Fibroblast of lung (primary cell): Measurements from ENCODE around the gene BCAS3. TPM values are rescaled to one million over a fixed set of nuclear protein-coding genes. Genes with fewer than 3 reads are reported as not detected.

ENCODE experiments used
- DNase-seq, 2 donors: peaks; one replicate each; pipeline versions ENCODE4 v3.0.0 to v3.0.0-alpha.2; 2010; ENCODE audit warnings: low read depth in 2 of 2
- H2AFZ ChIP-seq: 2 replicates; pipeline ENCODE4 v1.5.1; 2012; ENCODE audit warnings: low read length, control low read depth, inconsistent platforms
- H3K27ac ChIP-seq: 2 replicates; pipeline ENCODE4 v1.5.1; 2011; ENCODE audit warnings: low read length, control low read depth; ENCODE audit not compliant: insufficient read depth
- H3K27me3 ChIP-seq: 2 replicates; pipeline ENCODE4 v1.5.1; 2011; ENCODE audit warnings: mild to moderate bottlenecking, low read length; ENCODE audit not compliant: control insufficient read depth, insufficient read depth
- H3K36me3 ChIP-seq: 2 replicates; pipeline ENCODE4 v1.5.1; 2011; ENCODE audit warnings: low read length; ENCODE audit not compliant: control insufficient read depth, insufficient read depth
- H3K4me1 ChIP-seq: 2 replicates; pipeline ENCODE4 v1.5.1; 2011; ENCODE audit warnings: low read length; ENCODE audit not compliant: control insufficient read depth, insufficient read depth; ENCODE audit errors: extremely low read depth
- H3K4me2 ChIP-seq: 2 replicates; pipeline ENCODE4 v1.5.1; 2011; ENCODE audit warnings: low read length, control low read depth; ENCODE audit not compliant: insufficient read depth; ENCODE audit errors: extremely low read depth
- H3K4me3 ChIP-seq, 4 experiments: fragments of 200-600 bp in 1 of 4; sonication (generic) in 1 of 4; replicated peaks in 1 of 4; 2 replicates each; pipeline ENCODE4 v1.5.1; 2011 to 2016; ENCODE audit warnings: low read length in 4 of 4, low read depth in 3 of 4, mild to moderate bottlenecking in 3 of 4, control low read depth in 2 of 4, inconsistent platforms in 1 of 4, mixed read lengths in 1 of 4; ENCODE audit not compliant: insufficient read depth in 1 of 4; ENCODE audit errors: control extremely low read depth in 1 of 4
- H3K79me2 ChIP-seq: 2 replicates; pipeline ENCODE4 v1.5.1; 2012; ENCODE audit warnings: mild to moderate bottlenecking, low read length, inconsistent platforms; ENCODE audit not compliant: control insufficient read depth, insufficient read depth
- H3K9ac ChIP-seq: 2 replicates; pipeline ENCODE4 v1.5.1; 2011; ENCODE audit warnings: mild to moderate bottlenecking, low read length, control low read depth; ENCODE audit not compliant: insufficient read depth
- H3K9me3 ChIP-seq: 2 replicates; pipeline ENCODE4 v1.5.1; 2012; ENCODE audit warnings: low read depth, low read length; ENCODE audit not compliant: control insufficient read depth, insufficient read depth
- H4K20me1 ChIP-seq: 2 replicates; pipeline ENCODE4 v1.5.1; 2011; ENCODE audit warnings: low read length; ENCODE audit not compliant: control insufficient read depth, insufficient read depth; ENCODE audit errors: extremely low read depth
- EZH2 ChIP-seq: IDR thresholded peaks from 2 replicates; pipeline ENCODE4 v1.5.1; 2012; ENCODE audit warnings: low read length, control low read depth, mild to moderate bottlenecking; ENCODE audit errors: missing control alignments
- polyA plus RNA-seq, 2 donors: library from polyadenylated mRNA; depleted of rRNA in 1 of 2; stranded (reverse) in 1 of 2; unstranded in 1 of 2; fragments of >200 nt; gene quantifications; 2 replicates each; pipeline ENCODE4 v1.2.1, GENCODE V29; 2011 to 2012; ENCODE audit warnings: missing spikeins in 1 of 2
- total RNA-seq: library from RNA; depleted of rRNA; stranded (reverse); fragments of >200 nt; gene quantifications from 2 replicates; pipeline ENCODE4 v1.2.1, GENCODE V29; 2014
- TF ChIP-seq, protein P1 (sequence below), 2 donors: IDR thresholded peaks in 1 of 2; conservative IDR thresholded peaks in 1 of 2; 1 replicate in 1 of 2; 2 replicates in 1 of 2; pipeline ENCODE4 v1.5.1; 2011 to 2012; ENCODE audit warnings: low read length in 2 of 2, control low read depth in 1 of 2, inconsistent platforms in 1 of 2, low read depth in 1 of 2, mild to moderate bottlenecking in 1 of 2

The BCAS3 gene
- total and polyA plus RNA-seq, 2 donors (not counting 1 experiment from before 2014, with no cell fraction given), result 9.9 to 43.6 TPM

DNA sequence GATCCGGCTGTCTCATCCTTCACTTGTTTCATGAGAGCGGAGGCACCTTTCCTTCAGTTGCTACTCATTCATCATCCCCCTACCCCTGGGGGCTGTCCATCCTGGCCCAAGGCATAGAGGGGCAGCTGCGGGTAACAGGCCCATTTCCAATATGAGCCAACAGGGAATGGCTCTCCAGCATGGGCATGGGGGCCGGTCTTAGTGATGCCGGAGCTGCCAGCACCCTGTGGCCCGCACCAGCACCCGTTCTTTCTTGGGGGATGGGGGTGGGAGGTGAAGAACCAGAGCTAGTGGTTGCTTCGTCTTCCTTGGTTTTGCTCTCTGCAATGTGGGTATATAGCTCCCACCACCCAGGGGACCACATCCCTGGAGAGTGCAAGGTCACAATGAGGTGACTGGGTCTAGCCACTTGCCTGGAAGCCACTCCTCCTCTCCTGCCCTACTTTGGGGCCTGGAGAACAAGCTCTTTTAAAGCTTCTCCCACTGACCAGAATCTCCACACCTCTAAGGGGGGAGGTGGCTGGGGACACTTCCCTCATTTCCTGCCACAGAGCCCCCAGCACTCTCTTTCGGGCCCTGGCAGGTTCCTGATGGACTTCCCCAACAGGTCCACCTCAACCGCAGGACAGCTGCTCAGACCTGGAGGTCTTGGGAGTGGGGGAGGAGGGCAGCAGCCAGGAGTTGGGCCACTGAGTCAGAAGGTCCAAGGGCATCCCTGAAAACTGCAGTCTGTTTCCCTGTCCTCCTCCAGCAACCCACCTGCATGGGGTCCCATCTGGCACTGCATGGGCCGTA is 710.1 kb downstream of the BCAS3 start:
- H3K4me3 ChIP-seq, result no peak overlapping the region
- no peak overlapping the region for H3K9ac ChIP-seq
- no peaks in the 10 kb centered on the region for H3K9me3 ChIP-seq
- H3K36me3 ChIP-seq, result no peaks in the 10 kb centered on the region
- no peak overlapping the region for H3K27ac ChIP-seq
- H3K4me1 ChIP-seq, result peaks cover 13% of the 10 kb centered on the region
- H3K4me2 ChIP-seq, result no peak overlapping the region
- TF ChIP-seq, protein P1, sequence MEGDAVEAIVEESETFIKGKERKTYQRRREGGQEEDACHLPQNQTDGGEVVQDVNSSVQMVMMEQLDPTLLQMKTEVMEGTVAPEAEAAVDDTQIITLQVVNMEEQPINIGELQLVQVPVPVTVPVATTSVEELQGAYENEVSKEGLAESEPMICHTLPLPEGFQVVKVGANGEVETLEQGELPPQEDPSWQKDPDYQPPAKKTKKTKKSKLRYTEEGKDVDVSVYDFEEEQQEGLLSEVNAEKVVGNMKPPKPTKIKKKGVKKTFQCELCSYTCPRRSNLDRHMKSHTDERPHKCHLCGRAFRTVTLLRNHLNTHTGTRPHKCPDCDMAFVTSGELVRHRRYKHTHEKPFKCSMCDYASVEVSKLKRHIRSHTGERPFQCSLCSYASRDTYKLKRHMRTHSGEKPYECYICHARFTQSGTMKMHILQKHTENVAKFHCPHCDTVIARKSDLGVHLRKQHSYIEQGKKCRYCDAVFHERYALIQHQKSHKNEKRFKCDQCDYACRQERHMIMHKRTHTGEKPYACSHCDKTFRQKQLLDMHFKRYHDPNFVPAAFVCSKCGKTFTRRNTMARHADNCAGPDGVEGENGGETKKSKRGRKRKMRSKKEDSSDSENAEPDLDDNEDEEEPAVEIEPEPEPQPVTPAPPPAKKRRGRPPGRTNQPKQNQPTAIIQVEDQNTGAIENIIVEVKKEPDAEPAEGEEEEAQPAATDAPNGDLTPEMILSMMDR (conservative IDR thresholded peaks at IDR 0.05 in 1 of 2, IDR thresholded peaks at IDR 0.05 in 1 of 2; ENCODE audit: low read depth in 1 of 2, low read length in 2 of 2), result no peak
- no peak for TF ChIP-seq EZH2
- no peaks in the 10 kb centered on the region for H3K27me3 ChIP-seq
- no peaks in the 10 kb centered on the region for H4K20me1 ChIP-seq
- no peak overlapping the region for H2AFZ ChIP-seq
- no peak for DNase-seq
- peaks cover 11% of the 10 kb centered on the region for H3K79me2 ChIP-seq

- TF ChIP-seq, protein P1 (conservative IDR thresholded peaks at IDR 0.05 in 1 of 2, IDR thresholded peaks at IDR 0.05 in 1 of 2; ENCODE audit: low read depth in 1 of 2, low read length in 2 of 2), result no peak
- TF ChIP-seq EZH2, result no peak
- H3K4me2 ChIP-seq, result no peak overlapping the region
- no peaks in the 10 kb centered on the region for H3K36me3 ChIP-seq
- H3K4me1 ChIP-seq, result peaks cover 16% of the 10 kb centered on the region
- no peaks in the 10 kb centered on the region for H4K20me1 ChIP-seq
- no peaks in the 10 kb centered on the region for H3K27me3 ChIP-seq
- H3K79me2 ChIP-seq, result peaks cover 20% of the 10 kb centered on the region
- DNase-seq, result no peak
- H2AFZ ChIP-seq, result no peak overlapping the region
- H3K9me3 ChIP-seq, result no peaks in the 10 kb centered on the region
- H3K4me3 ChIP-seq, result no peak overlapping the region
- no peak overlapping the region for H3K27ac ChIP-seq
- no peak overlapping the region for H3K9ac ChIP-seq
Observed at GRCh38 chr17:61388561-61389356, 711.1 kb downstream of the BCAS3 start.
